HG02759 (cell line): ENCODE results near the gene AHCYL1.
"Not testable (repeated sequence)": the region's sequence is repeated elsewhere in the genome, so short reads cannot be mapped to it uniquely, and the experiment has no call there.

Source experiments
- ATAC-seq: cut with Tn5 transposase; IDR thresholded peaks from one replicate; pipeline ENCODE4 v1.9.1; 2021; ENCODE audit warnings: mild to moderate bottlenecking, moderate library complexity; ENCODE audit not compliant: unreplicated experiment

AHCYL1 gene

DNA sequence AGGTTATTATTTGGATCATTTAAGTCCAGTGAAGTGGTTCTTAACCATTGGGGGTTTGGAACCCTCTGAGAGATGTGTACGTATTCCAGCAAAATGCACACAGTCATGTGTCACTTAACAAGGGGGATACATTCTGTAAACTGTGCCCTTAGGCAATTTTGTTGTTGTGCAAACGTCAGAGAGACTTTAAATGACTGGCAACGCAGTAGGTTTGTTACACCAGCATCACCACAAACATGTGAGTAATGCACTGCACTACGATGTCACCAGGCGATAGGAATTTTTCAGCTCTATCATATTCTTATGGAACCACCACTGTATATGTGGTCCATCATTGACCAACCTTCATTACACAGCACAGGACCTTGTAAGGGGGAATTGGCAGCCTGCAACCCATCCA lies 11.9 kb downstream of the AHCYL1 start:
- ATAC-seq = no peak

DNA sequence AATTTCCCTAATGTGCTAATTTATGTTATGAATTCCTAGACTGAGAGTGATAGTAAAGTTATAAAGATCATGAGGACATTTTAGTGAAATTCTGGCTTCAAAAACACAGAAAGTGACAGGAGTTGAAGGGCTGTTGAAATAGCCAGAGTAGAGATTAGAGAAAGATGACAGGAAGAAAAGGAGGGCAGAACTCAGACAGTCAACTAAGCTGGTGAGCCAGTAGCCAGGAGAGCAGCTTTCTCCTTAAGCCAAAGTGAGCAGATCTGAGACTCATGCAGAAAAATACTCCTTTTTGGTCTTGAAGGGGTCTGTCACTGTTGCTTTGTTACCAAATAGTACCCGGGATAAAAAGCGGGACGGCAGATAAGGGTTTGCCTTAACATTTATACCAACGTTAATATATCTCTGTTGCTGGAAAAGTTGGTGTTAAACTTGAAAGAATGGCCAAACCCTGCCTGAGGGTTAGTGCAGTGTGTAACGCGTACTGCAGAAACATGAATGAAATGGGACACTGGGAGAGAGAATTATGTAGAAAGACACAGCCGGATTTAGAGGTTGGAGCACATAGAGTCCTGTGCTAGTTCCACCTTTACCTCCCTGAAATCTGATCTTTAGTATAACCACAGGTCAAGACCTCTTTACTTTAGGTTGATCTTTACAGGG lies 12.8 kb downstream of the AHCYL1 start:
- ATAC-seq = no peak

DNA sequence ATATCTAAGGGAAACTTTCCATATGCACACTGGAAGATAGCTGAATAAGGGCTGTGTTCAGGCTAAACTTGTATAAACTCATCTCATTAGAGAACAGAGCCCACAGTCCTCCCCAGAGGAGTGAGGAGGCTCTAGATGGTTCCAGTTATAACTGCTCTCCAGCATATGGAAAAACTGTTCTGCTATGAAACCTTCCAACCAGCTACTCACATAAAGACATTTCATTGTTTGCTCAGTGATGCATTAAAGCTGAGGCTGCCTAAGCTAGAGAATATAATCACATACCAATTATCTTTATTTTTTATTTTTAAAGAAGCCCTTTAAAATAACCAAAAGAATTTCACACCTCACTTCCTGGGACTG lies 13.3 kb downstream of the AHCYL1 start:
- no peak for ATAC-seq

DNA sequence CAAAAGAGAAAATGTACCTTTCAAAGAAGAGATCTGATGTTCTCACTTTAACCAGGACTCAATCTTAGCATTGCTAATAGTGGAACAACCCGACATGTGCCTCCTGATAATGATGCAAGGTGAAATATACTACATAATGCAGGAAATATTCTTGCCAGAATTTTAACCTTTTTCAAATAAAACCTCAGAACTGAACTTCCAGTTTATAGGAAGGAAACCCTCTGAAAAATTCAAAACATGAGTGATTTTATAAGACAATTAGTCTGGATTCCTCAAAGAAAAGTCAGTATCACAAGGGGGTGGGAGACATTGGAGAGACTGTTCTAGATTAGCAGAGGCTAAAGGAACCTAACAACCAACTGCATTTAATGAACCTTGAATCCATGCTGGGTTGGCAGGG lies 18.1 kb downstream of the AHCYL1 start:
- ATAC-seq = no peak

DNA sequence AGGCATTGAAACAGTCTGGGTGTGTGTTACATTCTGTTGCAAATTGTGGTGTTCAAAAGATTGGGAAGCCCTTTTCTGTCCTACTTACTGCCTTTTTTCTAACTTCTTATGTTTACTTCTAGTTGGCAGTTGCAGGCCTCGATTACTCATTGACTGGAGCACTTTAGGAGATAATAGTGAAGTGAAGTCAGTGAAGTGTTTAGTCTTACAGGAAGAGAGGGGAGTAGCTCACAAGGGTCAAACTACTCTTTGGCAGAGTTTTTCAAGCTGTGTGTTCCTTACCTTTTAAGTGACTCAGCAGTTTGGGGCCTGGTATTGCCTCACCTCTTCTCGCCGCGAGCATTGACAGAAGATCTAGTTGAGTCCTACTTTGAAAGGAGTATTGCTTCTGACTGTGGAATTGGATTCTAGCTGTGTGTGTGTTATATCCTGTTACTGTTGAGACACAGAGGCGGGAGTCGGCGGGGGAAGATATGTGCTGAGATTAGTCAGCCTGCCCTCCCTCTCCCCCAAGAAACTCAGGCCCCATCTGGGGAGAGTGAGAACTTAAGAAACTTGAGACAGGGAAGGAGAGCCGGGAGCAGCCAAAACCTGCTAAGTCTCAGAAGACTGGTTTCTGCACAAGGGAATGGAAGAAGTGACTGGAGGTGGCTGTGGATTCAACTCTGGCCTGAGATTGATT lies 19.3 kb downstream of the AHCYL1 start:
- peak; percentile 68 for ATAC-seq

DNA sequence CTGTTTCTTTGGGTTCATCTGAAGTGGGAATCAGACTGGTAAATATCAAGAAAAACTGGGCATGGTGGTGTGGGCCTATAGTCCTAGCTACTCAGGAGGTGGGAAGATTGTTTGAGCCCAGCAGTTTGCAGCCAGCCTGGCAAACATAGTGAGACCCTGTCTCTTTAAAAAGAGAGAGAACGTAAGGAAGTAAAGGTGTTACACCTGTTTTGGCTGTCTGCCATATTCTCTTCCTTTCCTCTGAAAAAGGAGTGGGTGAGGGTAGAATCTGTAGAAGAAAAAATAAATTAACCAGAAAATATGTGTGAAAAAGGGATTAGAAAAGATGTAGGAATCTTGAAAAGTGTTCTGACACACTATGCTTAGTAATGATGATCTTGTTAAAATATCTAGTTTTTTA lies 20.0 kb downstream of the AHCYL1 start:
- ATAC-seq = no peak

DNA sequence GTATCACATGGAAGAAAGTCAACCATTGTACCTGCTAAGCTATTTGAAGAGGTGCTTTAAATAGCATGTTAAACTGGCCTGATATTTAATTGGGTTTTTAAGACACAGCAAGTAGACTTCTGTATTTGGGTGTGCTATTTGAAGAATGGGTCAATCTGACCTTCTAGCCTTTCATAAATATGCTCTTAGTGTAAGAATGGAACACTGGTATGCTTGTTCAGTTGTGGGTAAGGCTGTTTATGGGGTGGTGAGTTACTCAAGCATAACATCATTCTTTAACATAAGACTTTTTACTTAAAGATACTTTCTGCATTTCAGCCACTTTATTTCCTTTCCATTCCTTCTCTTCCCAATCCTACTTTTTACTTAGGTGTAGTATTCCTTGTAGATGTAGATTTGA lies 21.4 kb downstream of the AHCYL1 start:
- ATAC-seq = no peak

DNA sequence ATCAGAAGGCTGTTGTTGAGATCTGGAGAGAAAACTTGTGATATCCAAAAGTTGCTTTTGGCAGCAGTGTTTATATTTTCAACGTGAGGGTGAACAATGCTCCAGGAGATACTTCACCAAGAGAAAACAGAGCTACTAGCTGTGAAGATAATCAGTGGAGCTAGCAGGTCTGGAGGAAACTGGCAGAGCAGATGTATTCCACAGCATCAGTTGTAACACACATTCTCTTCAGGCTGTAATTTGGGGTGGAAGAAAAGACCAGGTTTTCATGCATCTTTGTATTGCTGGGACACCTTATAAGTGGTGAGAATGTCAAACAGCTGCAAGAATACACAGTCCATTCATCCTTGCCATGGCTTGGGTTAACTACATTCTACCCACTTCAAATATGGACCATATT lies 22.0 kb downstream of the AHCYL1 start:
- ATAC-seq = no peak

DNA sequence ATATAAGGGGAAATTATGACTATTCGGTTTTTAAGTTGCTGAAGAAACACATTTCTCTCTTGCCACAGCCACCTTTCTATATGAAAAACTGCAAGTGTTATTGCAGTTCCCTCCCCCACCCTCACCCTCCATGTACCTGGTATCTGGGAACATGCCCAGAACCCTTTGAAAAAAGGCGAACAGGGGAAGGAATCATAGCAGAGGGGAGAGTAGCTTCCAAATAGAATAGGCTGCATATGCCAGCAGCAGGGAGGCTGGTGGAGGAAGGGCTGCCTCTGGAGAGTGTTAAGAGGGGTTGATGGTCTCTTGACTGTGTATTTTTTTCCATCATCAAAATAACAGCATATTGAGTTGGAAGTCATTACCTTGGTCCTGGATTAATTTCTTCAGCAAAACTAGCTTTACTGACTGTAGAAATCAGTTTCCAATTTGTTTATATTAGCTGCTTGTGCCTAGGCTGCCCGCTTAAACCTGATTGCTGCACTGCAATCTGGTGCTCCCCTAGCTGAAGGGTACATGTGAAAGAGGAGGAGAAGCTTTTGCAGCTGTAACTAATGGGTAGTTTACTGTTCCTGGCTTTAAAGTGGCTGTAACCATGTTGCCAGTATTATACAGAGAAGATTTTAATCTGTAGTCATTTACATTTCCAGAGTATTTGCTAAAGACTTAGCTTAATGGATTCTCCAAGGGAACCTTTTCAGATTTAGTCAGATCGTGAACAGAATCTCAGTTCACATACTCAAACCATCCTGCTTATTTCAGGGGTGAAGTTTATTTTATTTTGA lies 22.7 kb downstream of the AHCYL1 start:
- ATAC-seq = no peak

DNA sequence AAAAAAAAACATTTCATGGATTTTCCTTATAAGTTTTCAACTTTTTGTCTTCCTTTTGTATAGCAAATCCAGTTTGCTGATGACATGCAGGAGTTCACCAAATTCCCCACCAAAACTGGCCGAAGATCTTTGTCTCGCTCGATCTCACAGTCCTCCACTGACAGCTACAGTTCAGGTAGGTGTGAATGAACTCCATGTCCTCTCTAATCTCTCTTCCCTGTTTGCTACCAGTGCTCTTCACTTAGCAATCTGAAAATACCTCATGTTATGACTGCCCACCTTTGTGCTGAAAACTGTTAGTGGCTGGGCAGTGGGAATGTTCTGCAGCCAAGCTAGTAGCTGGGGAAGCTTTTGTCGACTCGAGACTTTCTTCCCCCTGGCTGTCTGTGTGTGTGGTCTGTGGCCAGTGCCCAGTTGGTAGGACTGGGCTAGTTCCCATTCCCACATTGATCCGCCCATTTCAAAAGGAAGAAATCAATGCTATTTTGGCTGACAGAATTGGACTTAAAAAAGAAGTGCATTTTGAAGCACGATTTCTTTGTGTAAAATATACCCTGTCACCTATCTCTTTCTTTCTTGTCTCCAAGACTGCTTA lies 24.5 kb downstream of the AHCYL1 start:
- ATAC-seq = no peak

DNA sequence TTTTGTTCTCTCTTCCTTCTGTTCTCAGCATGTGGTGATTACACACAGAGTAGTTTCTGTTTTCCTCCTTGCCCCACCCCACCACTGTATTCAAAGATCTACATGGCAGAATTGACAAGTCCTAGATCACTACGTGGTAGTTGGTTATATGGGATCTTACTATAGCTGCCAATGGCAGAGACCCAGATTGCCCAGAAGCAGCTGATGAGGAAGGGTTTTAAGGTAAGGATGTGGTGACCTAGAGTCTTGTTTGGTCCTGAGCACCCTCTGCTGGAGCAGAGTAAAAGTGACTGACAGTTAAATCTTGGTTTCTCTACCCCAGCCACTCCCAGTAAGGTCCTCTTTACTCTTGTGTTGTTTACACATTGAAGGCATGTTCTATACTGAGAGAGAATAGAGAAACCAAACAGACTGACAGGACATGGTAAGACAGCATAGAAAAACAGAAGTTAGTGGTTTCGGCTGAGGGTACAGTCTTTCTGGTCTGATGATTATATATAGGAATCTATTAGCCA lies 27.0 kb downstream of the AHCYL1 start:
- peak; percentile 98 for ATAC-seq

DNA sequence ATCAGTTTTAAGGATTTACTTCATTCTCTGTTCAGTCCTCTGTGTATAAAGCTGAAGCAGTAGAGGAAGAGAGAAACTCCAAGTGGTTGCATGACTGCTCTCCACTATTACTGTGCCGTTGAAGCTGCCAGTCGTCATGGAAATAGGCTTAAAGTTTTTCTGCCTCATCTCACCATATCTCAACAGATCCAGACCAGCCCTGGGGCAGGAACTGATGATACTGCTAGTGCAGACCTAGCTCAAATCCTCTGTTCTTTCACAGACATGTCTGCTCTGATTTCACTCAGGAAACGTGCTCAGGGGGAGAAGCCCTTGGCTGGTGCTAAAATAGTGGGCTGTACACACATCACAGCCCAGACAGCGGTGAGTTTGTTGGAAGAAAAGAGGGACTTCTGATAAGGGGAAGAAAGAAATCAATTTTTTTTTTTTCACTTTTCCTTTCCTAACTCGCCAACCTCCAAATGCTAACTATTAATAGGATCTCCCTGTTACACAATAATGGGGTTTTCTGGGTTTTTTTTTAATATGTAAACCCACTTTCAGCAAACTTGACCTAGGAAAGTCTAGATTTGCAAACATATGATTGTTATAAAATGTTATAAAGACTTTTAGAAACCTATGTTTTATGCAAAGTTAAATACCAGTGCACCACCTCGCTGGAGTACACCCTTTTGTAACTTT lies 27.7 kb downstream of the AHCYL1 start:
- peak; percentile 70 for ATAC-seq

DNA sequence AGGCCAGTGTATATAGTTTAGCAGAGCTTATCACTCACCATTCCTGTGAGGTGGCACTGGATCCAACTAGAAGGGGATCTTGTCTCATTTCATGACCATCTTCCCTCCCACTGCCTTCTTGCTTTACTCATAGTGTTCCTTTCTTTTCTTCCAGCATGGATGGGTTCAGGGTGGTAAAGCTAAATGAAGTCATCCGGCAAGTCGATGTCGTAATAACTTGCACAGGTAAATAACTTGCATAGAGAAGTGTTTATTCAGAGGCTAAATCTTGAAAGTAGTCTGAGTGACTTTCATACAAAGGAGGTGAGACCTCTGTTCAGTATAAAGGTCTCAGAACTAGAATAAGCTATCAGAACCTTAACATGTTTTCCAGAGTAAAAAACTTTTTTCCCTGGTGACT lies 33.2 kb downstream of the AHCYL1 start:
- ATAC-seq = no peak

DNA sequence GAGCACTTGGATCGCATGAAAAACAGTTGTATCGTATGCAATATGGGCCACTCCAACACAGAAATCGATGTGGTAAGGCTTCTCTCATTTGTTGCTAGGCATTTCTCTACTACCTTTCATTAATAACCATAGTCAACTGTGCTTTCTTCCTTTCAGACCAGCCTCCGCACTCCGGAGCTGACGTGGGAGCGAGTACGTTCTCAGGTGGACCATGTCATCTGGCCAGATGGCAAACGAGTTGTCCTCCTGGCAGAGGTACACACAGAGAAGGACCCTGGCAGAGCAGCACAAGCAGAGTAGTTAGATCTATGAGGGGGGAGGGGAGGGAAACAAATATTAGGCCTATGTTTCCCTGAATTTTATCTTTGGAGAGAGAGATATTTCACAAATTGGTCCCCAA lies 33.8 kb downstream of the AHCYL1 start:
- no peak for ATAC-seq

DNA sequence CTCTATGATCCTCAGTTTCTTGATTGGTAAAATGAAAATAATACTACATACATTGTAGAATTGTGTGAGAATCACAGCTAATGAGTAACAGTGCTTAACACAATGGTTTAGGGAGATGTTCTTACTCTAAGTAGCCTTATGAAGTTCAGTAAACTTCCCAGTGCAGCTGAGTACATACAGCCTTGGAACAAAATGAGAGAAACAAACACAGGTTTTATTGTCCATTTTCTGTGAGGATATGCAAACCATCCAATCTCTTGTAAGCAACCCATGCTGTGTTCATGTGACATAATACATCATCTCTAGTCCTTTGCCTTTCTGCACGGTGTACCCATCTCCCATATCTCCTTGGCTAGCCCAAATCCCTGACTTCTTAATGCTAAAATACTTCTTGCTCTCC lies 35.2 kb downstream of the AHCYL1 start:
- ATAC-seq = no peak

DNA sequence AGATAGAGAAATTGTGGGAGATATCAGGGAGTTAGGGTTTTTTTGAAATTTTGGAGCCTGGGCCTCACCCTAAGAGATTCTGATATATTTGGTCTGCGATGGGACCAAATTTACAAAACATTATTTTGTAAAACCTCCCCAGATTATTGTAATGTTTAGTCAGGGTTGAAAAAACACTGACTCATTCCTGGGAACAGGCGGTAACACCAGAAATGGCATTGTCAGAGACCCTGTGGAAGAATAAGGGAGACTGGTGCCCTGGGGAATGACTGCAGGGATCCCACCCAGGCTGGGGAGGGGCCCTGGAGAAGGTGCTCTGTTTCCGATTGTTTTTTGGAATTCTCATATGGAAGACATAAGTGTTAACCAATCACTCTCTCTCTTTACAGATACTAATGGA lies 36.7 kb downstream of the AHCYL1 start:
- no peak for ATAC-seq

DNA sequence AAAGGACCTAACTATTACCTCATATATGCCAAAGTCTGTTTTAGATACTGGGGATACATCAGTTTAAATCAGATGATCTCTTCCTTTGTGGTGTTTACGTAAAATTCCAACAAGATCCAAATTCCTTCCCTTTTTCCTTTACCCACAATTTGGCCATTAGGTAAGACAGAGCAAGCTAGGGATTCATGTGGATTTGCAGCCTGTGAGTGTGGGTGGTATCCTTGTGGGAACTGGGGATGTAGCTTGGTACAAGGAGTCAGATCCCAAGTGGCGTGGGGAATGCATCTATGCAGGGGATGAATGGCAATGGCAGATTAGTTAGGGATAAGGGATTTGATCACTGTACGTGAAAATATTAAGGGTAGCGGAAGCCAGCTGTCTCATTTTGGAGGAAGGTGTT lies 40.0 kb downstream of the AHCYL1 start:
- no peak for ATAC-seq

DNA sequence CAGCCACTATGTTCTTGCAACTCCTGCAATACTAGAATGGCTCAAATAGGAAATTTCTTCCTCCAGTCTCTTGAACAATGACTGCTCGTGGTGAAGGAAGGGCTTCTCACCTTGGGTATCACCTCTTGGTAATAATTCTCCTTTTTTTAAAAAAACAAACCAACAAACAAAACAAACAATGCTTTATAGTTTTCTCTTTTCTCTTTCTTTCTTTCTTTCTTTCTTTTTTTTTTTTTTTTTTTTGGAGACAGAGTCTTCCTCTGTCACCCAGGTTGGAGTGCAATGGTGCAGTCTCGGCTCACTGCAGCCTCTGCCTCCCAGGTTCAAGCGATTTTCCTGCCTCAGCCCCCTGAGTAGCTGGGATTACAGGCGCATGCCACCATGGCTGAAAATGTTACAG lies 46.1 kb downstream of the AHCYL1 start:
- ATAC-seq = not testable (repeated sequence)

DNA sequence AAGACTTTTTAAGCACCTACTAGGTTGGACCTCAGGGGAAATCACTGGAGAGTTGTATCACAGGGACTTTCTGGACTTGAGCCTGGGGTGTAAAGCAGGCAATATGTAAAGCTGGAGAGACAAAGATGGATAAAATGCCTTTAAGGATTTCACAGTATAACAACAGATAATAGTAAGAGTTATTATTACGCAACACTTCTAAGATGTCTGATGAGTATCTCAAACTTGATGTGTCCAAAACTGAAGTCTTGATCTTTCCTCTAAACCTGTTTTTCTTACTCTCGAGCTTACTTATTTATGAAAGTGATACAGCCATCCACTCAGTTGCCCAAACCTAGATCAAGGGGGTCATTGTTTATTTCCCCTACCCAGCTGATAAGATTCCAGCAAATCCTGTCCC lies 47.8 kb downstream of the AHCYL1 start:
- ATAC-seq = no peak

DNA sequence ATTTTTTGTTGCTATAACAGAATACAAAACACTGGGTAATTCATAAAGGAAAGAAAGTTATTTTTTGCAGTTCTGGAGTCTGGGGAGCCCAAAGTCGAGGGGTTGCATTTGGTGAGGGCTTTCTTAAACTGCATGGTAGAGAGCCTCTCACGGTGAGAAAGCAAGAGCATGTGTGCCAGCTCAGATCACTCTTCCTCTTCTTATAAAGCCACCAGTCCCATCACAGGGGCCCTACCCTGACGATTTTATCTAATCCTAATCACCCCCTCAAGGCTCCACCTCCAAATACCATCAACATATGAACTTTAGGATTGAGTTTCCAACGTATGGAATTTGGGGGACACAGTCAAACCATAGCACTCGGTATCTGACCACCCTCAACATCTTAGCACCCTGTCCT lies 48.9 kb downstream of the AHCYL1 start:
- ATAC-seq = no peak

DNA sequence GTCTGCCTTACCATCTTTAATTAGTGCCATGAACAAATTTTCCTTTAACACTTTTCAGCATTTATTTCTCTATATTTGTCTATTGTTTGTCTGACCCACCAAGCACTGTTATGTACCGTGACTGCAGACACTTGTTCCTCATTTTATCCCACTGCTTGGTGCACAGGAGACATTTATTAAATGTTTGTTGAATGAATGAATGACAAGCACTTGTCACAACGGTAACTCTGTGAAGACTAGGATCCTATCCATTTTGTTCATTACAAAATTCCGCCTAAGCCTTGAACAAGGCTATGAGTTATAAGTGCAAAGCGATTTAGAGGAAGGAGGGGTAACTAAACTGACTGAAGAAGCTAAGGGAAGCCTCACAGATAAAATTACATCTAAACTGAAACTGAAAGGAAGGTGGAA lies 49.5 kb downstream of the AHCYL1 start:
- no peak for ATAC-seq
